ENCODE results near the gene ADAM33. TPM values are rescaled to one million over a fixed set of nuclear protein-coding genes. Genes with fewer than 3 reads are reported as not detected.

The ADAM33 gene
- polyA plus RNA-seq, 3 donors, result not detected

- Histone ChIP-seq H3K27ac (ENCODE audit: low read depth in 1 of 2, low read length in 2 of 2) (no peak overlapping the region), H3K79me2 (ENCODE audit: insufficient read depth, low read length) (no peaks in the 10 kb centered on the region), H2AFZ (ENCODE audit: insufficient read depth, low read depth, low read length, poor library complexity, severe bottlenecking) (no peak overlapping the region), H3K4me3 (replicated peaks in 1 of 3; ENCODE audit: low read depth in 2 of 3, low read length in 3 of 3) (no peak overlapping the region), H3K4me1 (ENCODE audit: control insufficient read depth in 1 of 2, insufficient read depth in 2 of 2, low read length in 2 of 2) (no peaks in the 10 kb centered on the region), H3K9ac (ENCODE audit: insufficient read depth, low read length, poor library complexity, severe bottlenecking) (no peak overlapping the region), H3K4me2 (replicated peaks; ENCODE audit: extremely low read depth, low read length, poor library complexity, severe bottlenecking) (no peak overlapping the region), H4K20me1 (ENCODE audit: insufficient read depth, low read length) (no peaks in the 10 kb centered on the region), H3K27me3 (ENCODE audit: control insufficient read depth in 2 of 2, insufficient read depth in 2 of 2, low read length in 2 of 2) (no peaks in the 10 kb centered on the region), H3K36me3 (replicated peaks in 1 of 2; ENCODE audit: control insufficient read depth in 1 of 2, insufficient read depth in 2 of 2, low read length in 2 of 2) (peaks cover 2 to 32% of the 10 kb centered on the region in 2 donors), H3K9me3 (replicated peaks in 1 of 2; ENCODE audit: control insufficient read depth in 1 of 2, insufficient read depth in 1 of 2, low read length in 2 of 2) (peaks cover 3 to 5% of the 10 kb centered on the region in 2 donors)
- Mint-ChIP-seq H3K4me3 (no peak overlapping the region), H3K4me1 (no peaks in the 10 kb centered on the region), H3K27me3 (ENCODE audit: low read depth in 3 of 3) (peaks cover 1 to 6% (median 2%) of the 10 kb centered on the region in 3 donors), H3K36me3 (peaks cover 3 to 19% of the 10 kb centered on the region in 2 donors), H3K9me3 (peaks cover 1 to 12% (median 3%) of the 10 kb centered on the region in 7 donors), H3K27ac (no peak overlapping the region)
- intact Hi-C loops (cut with micrococcal nuclease), result no loop called here
- no peak for TF ChIP-seq CTCF (IDR thresholded peaks at IDR 0.05)
- 91% methylated on average over 12 of the region's 13 CpGs for WGBS (ENCODE audit: insufficient coverage)
- no peak for DNase-seq
Observed at GRCh38 chr20:3701061-3701998, 19.5 kb upstream of the ADAM33 start.

GRCh38 chr20:3699037-3699436 is 17.2 kb upstream of the ADAM33 start:
- TF ChIP-seq CTCF (IDR thresholded peaks at IDR 0.05), result no peak
- H3K9me3 Mint-ChIP-seq, result peaks cover 3 to 12% (median 5%) of the 10 kb centered on the region in 7 donors
- intact Hi-C loops (cut with micrococcal nuclease), result no loop called here
- Histone ChIP-seq H3K36me3 (replicated peaks in 1 of 2; ENCODE audit: control insufficient read depth in 1 of 2, insufficient read depth in 2 of 2, low read length in 2 of 2) (peaks cover 0 to 21% of the 10 kb centered on the region in 2 donors), H3K27me3 (ENCODE audit: control insufficient read depth in 2 of 2, insufficient read depth in 2 of 2, low read length in 2 of 2) (no peaks in the 10 kb centered on the region), H3K9me3 (replicated peaks in 1 of 2; ENCODE audit: control insufficient read depth in 1 of 2, insufficient read depth in 1 of 2, low read length in 2 of 2) (peaks cover 4 to 8% of the 10 kb centered on the region in 2 donors), H3K4me3 (replicated peaks in 1 of 3; ENCODE audit: low read depth in 2 of 3, low read length in 3 of 3) (no peak overlapping the region), H3K27ac (ENCODE audit: low read depth in 1 of 2, low read length in 2 of 2) (no peak overlapping the region), H3K79me2 (ENCODE audit: insufficient read depth, low read length) (no peaks in the 10 kb centered on the region), H3K4me1 (ENCODE audit: control insufficient read depth in 1 of 2, insufficient read depth in 2 of 2, low read length in 2 of 2) (no peaks in the 10 kb centered on the region), H2AFZ (ENCODE audit: insufficient read depth, low read depth, low read length, poor library complexity, severe bottlenecking) (no peak overlapping the region), H3K4me2 (replicated peaks; ENCODE audit: extremely low read depth, low read length, poor library complexity, severe bottlenecking) (no peak overlapping the region), H3K9ac (ENCODE audit: insufficient read depth, low read length, poor library complexity, severe bottlenecking) (no peak overlapping the region), H4K20me1 (ENCODE audit: insufficient read depth, low read length) (no peaks in the 10 kb centered on the region)
- H3K27ac Mint-ChIP-seq, result no peak overlapping the region
- H3K4me1 Mint-ChIP-seq, result no peaks in the 10 kb centered on the region
- no peak overlapping the region for H3K4me3 Mint-ChIP-seq
- H3K27me3 Mint-ChIP-seq (ENCODE audit: low read depth in 3 of 3), result peaks cover 1 to 5% (median 1%) of the 10 kb centered on the region in 3 donors
- WGBS (ENCODE audit: insufficient coverage), result 97% methylated on average over 15 of the region's 16 CpGs
- peaks cover 3 to 4% of the 10 kb centered on the region in 2 donors for H3K36me3 Mint-ChIP-seq
- no peak for DNase-seq

Data from CD14-positive monocyte (primary cell).